ENCODE measurements around the gene PAPPA. TPM values are rescaled to one million over a fixed set of nuclear protein-coding genes. Genes with fewer than 3 reads are reported as not detected.
A peak's percentile ranks its signal among the peaks of the same experiment; 100 is the strongest.

PAPPA gene
- total and polyA plus RNA-seq, 2 donors from 2014 or later: 4.2 to 10.2 TPM

GRCh38 chr9:116218399-116218798, 64.8 kb downstream of the PAPPA start:
- no peak overlapping the region for H3K9ac ChIP-seq (ENCODE audit: low read length in 3 of 3)
- DNase-seq (no peak), FAIRE-seq (no peak)
- no peaks in the 10 kb centered on the region for H3K9me3 ChIP-seq (ENCODE audit: control insufficient read depth in 2 of 3, insufficient read depth in 1 of 3, low read length in 3 of 3)
- intact Hi-C loops (cut with DNase I): no loop called here
- H3K36me3 ChIP-seq (ENCODE audit: control insufficient read depth in 2 of 3, insufficient read depth in 3 of 3, low read length in 3 of 3): no peaks in the 10 kb centered on the region
- H3K4me1 ChIP-seq (ENCODE audit: control insufficient read depth in 2 of 3, insufficient read depth in 2 of 3, low read depth in 1 of 3, low read length in 3 of 3): no peaks in the 10 kb centered on the region
- H3K27ac ChIP-seq (ENCODE audit: low read depth in 2 of 2, low read length in 2 of 2): no peak overlapping the region
- no peaks in the 10 kb centered on the region for H3K27me3 ChIP-seq (ENCODE audit: control insufficient read depth, insufficient read depth, low read length)
- no peak overlapping the region for H3K4me3 ChIP-seq (ENCODE audit: low read length in 3 of 3)
- TF ChIP-seq CTCF (IDR thresholded peaks at IDR 0.05; ENCODE audit: borderline replicate concordance, extremely low read depth, insufficient read depth): no peak

DNA sequence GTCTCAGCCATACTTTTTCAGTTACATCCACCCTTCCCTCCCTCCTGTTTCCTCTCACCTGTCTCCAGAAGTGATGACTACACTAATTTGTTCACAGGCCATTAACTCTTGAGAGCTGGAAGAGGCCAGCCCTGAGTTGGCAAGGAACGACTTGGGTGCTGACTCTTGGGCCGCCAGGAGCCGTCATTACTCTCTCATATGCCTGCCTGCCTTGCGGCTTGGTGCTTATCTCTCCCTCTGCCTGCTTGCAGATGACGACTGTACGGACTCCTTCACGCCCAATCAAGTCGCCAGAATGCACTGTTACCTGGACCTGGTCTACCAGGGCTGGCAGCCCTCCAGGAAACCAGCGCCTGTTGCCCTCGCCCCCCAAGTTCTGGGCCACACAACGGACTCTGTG, 66.1 kb downstream of the PAPPA start:
- Histone ChIP-seq H3K27me3 (ENCODE audit: control insufficient read depth, insufficient read depth, low read length) (no peaks in the 10 kb centered on the region), H3K27ac (ENCODE audit: low read depth in 2 of 2, low read length in 2 of 2) (peak overlapping the region in 1 of 2 donors; percentile 61), H3K9ac (ENCODE audit: low read length in 3 of 3) (no peak overlapping the region), H3K4me1 (ENCODE audit: control insufficient read depth in 2 of 3, insufficient read depth in 2 of 3, low read depth in 1 of 3, low read length in 3 of 3) (no peaks in the 10 kb centered on the region), H3K4me3 (ENCODE audit: low read length in 3 of 3) (no peak overlapping the region), H3K9me3 (ENCODE audit: control insufficient read depth in 2 of 3, insufficient read depth in 1 of 3, low read length in 3 of 3) (no peaks in the 10 kb centered on the region), H3K36me3 (ENCODE audit: control insufficient read depth in 2 of 3, insufficient read depth in 3 of 3, low read length in 3 of 3) (no peaks in the 10 kb centered on the region)
- DNase-seq (peak; percentile 63 to 87 (median 82)), FAIRE-seq (no peak)
- no peak for TF ChIP-seq CTCF (IDR thresholded peaks at IDR 0.05; ENCODE audit: borderline replicate concordance, extremely low read depth, insufficient read depth)
- intact Hi-C loops (cut with DNase I): no loop called here

GRCh38 chr9:116223926-116224325, 70.3 kb downstream of the PAPPA start:
- no peaks in the 10 kb centered on the region for H3K4me1 ChIP-seq (ENCODE audit: control insufficient read depth in 2 of 3, insufficient read depth in 2 of 3, low read depth in 1 of 3, low read length in 3 of 3)
- peaks cover 0 to 5% (median 3%) of the 10 kb centered on the region in 3 donors for H3K36me3 ChIP-seq (ENCODE audit: control insufficient read depth in 2 of 3, insufficient read depth in 3 of 3, low read length in 3 of 3)
- no peak for TF ChIP-seq CTCF (IDR thresholded peaks at IDR 0.05; ENCODE audit: borderline replicate concordance, extremely low read depth, insufficient read depth)
- no peak overlapping the region for H3K27ac ChIP-seq (ENCODE audit: low read depth in 2 of 2, low read length in 2 of 2)
- H3K9ac ChIP-seq (ENCODE audit: low read length in 3 of 3): no peak overlapping the region
- H3K9me3 ChIP-seq (ENCODE audit: control insufficient read depth in 2 of 3, insufficient read depth in 1 of 3, low read length in 3 of 3): no peaks in the 10 kb centered on the region
- DNase-seq (peak in 3 of 5 donors; percentile 16 to 45 (median 40)), FAIRE-seq (no peak)
- intact Hi-C loops (cut with DNase I): no loop called here
- H3K27me3 ChIP-seq (ENCODE audit: control insufficient read depth, insufficient read depth, low read length): no peaks in the 10 kb centered on the region
- no peak overlapping the region for H3K4me3 ChIP-seq (ENCODE audit: low read length in 3 of 3)

DNA sequence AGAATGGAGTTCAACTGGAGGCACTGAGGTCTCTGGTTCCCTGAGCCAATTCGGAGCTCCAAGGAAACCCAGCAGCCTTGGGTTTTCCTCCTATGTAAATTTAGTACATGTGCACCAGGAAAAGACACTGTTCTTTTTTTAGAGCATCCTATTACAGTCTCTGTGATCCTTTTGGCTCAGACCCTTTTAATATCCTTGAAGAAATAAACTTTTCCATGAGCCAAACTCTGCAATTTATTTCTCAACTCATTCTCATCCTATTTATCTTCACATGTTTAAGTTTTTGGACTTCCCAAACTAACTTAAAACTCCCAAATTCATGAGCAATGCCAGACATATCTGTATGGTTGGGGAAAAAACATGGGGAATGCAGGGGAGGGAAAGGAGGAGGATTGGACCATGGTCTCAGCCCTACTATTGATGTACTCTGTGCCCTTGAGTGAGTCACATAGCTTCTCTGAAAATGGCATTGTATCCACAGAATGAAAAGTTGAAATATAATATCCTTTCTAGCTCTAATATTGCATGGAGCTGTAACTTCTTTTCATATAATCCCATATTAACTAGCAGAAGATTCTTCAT, 76.6 kb downstream of the PAPPA start:
- H3K36me3 ChIP-seq (ENCODE audit: control insufficient read depth in 2 of 3, insufficient read depth in 3 of 3, low read length in 3 of 3): peaks cover 0 to 5% (median 3%) of the 10 kb centered on the region in 3 donors
- no peak overlapping the region for H3K9ac ChIP-seq (ENCODE audit: low read length in 3 of 3)
- no peak overlapping the region for H3K27ac ChIP-seq (ENCODE audit: low read depth in 2 of 2, low read length in 2 of 2)
- H3K27me3 ChIP-seq (ENCODE audit: control insufficient read depth, insufficient read depth, low read length): no peaks in the 10 kb centered on the region
- no peak for FAIRE-seq
- H3K4me1 ChIP-seq (ENCODE audit: control insufficient read depth in 2 of 3, insufficient read depth in 2 of 3, low read depth in 1 of 3, low read length in 3 of 3): no peaks in the 10 kb centered on the region
- intact Hi-C loops (cut with DNase I): no loop called here
- no peak for TF ChIP-seq CTCF (IDR thresholded peaks at IDR 0.05; ENCODE audit: borderline replicate concordance, extremely low read depth, insufficient read depth)
- H3K9me3 ChIP-seq (ENCODE audit: control insufficient read depth in 2 of 3, insufficient read depth in 1 of 3, low read length in 3 of 3): no peaks in the 10 kb centered on the region
- no peak for DNase-seq
- no peak overlapping the region for H3K4me3 ChIP-seq (ENCODE audit: low read length in 3 of 3)
